HL-60 (cell line): ENCODE measurements around the gene WNT6.

Source experiments
- CTCF ChIP-seq: IDR thresholded peaks from one replicate; pipeline ENCODE4 v1.5.1; 2011; ENCODE audit warnings: low read length, control low read depth, inconsistent platforms; ENCODE audit not compliant: insufficient read depth
- SPI1 ChIP-seq: IDR thresholded peaks from 2 replicates; pipeline ENCODE4 v1.6.1; 2012; ENCODE audit warnings: low read depth, mild to moderate bottlenecking, borderline replicate concordance

DNA sequence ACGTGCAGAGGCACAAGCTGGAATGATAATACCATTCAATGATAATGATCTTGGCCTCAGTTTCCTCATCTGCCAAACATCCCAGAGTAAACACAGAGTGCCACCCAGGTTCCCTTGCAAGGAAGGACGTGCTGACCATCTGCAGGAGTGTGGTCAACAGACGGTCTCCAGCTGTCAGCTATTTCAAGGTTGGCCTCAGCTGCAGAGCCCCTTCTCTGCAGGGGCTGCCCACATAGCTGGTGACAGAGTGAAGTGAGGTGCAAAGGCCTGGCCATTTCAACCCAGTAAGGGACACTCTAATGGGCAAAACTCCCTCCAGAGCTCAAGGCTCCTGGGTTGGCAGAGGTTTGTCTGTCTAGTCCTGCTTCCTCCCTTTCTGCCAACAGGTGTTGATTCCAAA lies 8.3 kb upstream of the WNT6 start:
- TF ChIP-seq CTCF (no peak), SPI1 (no peak)
